ENCODE results near the gene GALNT1. TPM values are rescaled to one million over a fixed set of nuclear protein-coding genes. Genes with fewer than 3 reads are reported as not detected.

Gene GALNT1
- total RNA-seq, 1 experiment from 2014 or later = 117 TPM

DNA sequence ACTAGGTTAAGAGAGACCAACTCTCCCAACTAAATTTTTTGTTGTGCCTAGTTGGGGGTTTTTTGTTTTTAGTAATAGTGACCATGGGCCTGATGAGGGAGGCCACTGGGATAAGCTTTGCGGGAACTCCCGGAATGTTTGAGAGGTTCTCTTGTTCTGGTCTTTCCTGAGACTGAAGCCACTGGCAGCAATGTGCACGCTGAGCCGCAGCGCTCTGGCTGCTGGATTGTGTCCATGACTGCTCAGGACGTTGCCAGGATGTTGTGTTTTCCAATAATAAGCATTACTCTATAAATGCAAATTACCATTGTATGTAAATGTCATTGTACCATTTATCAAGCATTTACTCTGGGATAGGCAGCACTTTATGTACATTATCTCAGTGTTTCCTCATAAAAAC lies 126.1 kb downstream of the GALNT1 start:
- H3K27me3 ChIP-seq (replicated peaks) = no peaks in the 10 kb centered on the region
- no peak overlapping the region for H3K4me3 ChIP-seq
- peaks cover 17% of the 10 kb centered on the region for H3K36me3 ChIP-seq
- peaks cover 12% of the 10 kb centered on the region for H3K4me1 ChIP-seq (replicated peaks)
- H3K9me3 ChIP-seq (replicated peaks) = no peaks in the 10 kb centered on the region
- DNase-seq (ENCODE audit: low read depth in 1 of 2, low spot score in 2 of 2) = no peak
- H3K27ac ChIP-seq = no peak overlapping the region

DNA sequence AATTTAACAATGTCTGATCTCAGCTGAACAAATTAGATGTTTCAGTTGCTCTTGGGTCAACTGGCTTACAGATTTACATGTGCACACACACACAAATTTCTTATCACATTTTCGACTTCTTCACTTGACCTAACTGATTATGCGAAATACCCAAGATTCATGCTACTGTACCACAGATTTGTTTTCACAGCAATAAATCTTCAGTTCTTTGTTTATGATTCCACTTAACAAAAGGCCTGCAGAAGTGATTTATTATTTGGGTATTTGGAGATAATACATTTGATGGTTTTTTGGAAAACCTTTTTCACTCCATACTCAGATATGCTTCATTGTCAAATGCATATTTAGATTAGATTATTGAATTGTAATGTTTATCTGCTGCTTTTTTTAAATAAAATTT lies 129.0 kb downstream of the GALNT1 start:
- Histone ChIP-seq H3K4me1 (replicated peaks) (peaks cover 8% of the 10 kb centered on the region), H3K27ac (no peak overlapping the region), H3K9me3 (replicated peaks) (no peaks in the 10 kb centered on the region), H3K4me3 (no peak overlapping the region), H3K36me3 (peaks cover 11% of the 10 kb centered on the region), H3K27me3 (replicated peaks) (no peaks in the 10 kb centered on the region)
- DNase-seq (ENCODE audit: low read depth in 1 of 2, low spot score in 2 of 2) = no peak

DNA sequence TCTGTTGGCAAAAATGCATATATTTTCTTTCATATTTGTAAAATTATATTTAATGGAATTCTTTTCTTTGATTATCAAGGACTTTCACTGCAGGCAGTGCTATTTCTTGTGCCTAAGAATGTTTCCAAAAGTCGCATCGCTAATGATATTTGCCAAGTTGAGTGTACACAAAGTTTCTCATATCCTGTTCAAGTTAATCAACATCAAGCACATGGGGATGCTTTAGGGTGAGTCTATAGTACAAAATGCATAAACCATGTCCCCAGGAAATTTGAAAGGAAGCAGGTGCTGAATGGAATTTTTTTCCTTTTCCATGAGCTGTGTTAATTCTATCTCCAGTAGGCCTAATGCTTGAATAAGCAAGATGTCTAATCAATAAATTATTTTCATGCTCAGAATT lies 129.7 kb downstream of the GALNT1 start:
- H3K36me3 ChIP-seq = peaks cover 11% of the 10 kb centered on the region
- H3K27ac ChIP-seq = no peak overlapping the region
- H3K27me3 ChIP-seq (replicated peaks) = no peaks in the 10 kb centered on the region
- no peaks in the 10 kb centered on the region for H3K9me3 ChIP-seq (replicated peaks)
- no peak overlapping the region for H3K4me3 ChIP-seq
- H3K4me1 ChIP-seq (replicated peaks) = peaks cover 8% of the 10 kb centered on the region
- no peak for DNase-seq (ENCODE audit: low read depth in 1 of 2, low spot score in 2 of 2)

DNA sequence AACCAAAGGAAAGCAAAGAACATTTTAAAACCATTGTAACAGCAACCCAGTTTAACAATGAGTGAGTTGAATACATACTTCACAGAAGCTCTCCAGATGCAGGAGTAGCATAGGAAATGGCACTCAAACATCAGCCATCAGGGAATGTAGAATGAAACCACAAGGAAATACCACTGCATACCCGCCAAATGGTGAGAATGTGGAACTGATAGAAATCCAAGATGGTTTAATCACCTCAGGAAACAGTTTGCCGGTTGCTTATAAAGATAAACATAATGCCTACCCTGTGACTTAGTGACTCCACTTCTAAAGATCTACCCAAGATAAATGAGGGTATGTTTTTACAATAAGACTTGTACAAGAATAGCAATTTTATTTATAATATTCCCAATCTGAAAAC lies 132.0 kb downstream of the GALNT1 start:
- Histone ChIP-seq H3K4me1 (replicated peaks) (peaks cover 8% of the 10 kb centered on the region), H3K27ac (no peak overlapping the region), H3K27me3 (replicated peaks) (no peaks in the 10 kb centered on the region), H3K4me3 (no peak overlapping the region), H3K9me3 (replicated peaks) (no peaks in the 10 kb centered on the region), H3K36me3 (peaks cover 7% of the 10 kb centered on the region)
- peak in 1 of 2 experiments; percentile 20 for DNase-seq (ENCODE audit: low read depth in 1 of 2, low spot score in 2 of 2)

DNA sequence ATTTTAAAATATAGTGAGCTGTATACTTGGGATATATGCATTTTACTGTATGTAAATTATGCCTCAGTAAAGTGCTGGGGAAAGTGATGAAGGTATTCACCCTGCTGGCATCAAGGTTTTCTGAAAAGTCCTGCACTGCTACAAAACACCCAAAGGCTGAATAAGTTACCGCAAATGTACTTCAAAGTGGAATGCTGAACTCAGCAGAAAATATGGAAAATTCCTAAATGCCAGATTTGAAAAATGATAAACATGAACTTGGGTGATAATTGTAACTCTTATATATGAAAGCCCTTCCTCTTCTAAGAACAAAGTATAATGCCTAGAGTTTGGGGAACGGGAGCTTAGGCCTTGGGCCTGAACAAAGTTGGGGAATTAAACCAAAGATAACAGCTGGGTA lies 133.0 kb downstream of the GALNT1 start:
- Histone ChIP-seq H3K36me3 (peaks cover 7% of the 10 kb centered on the region), H3K27me3 (replicated peaks) (no peaks in the 10 kb centered on the region), H3K4me3 (no peak overlapping the region), H3K27ac (no peak overlapping the region), H3K9me3 (replicated peaks) (no peaks in the 10 kb centered on the region), H3K4me1 (replicated peaks) (peaks cover 8% of the 10 kb centered on the region)
- DNase-seq (ENCODE audit: low read depth in 1 of 2, low spot score in 2 of 2) = no peak

DNA sequence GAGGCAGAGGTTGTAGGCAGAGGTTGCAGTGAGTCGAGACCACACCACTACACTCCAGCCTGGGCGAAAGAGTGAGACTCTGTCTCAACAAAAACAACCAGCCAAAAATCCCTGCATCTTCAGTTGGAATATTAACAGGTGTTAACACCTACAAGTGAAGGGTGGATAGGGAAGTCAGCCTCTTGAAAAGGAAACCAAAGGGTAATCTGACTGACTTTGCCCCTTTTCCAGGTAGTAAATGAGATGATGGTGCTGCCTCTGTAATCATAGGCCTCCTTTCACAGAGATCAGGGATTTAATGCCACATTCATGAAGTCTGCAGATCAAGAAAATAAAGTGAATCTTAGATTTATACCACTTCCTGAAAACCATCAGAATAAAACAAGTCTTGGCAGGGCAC lies 133.6 kb downstream of the GALNT1 start:
- peaks cover 4% of the 10 kb centered on the region; the same call in 1 of the 2 replicates for H3K36me3 ChIP-seq
- H3K4me3 ChIP-seq = no peak overlapping the region
- H3K4me1 ChIP-seq (replicated peaks) = peaks cover 8% of the 10 kb centered on the region
- no peaks in the 10 kb centered on the region for H3K27me3 ChIP-seq (replicated peaks)
- H3K27ac ChIP-seq = no peak overlapping the region
- no peaks in the 10 kb centered on the region for H3K9me3 ChIP-seq (replicated peaks)
- no peak for DNase-seq (ENCODE audit: low read depth in 1 of 2, low spot score in 2 of 2)

DNA sequence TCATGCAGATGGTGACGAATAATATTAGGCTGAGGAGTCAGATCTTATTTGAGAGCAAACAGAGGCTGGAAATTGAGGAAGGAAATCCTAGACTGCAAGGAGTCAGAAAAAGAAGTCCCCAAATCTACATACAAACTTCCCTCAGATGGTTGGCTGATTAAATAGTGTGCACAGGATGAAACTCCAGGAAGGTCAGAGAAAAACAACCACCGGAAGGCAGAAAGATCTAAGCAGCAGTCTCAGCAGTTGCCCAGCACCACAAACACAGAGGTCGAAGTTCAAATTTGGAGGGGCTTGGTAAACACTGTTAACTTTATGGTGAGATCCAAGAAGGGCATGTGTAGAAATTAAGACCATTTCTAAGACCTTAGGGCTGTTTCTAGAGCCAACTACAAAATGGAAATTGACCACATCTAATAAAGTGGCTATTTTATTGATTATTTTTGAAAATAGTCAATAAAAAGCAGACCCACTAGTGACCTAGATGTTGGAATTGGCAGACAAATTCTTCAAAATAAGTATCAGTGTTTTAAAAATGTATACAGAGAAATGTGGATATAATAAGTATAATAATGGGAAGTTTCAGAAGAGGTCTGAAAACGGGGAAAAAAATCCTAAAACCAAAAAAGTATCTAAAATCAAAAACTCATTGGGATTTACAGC lies 134.8 kb downstream of the GALNT1 start:
- H3K9me3 ChIP-seq (replicated peaks) = no peaks in the 10 kb centered on the region
- peaks cover 8% of the 10 kb centered on the region for H3K4me1 ChIP-seq (replicated peaks)

DNA sequence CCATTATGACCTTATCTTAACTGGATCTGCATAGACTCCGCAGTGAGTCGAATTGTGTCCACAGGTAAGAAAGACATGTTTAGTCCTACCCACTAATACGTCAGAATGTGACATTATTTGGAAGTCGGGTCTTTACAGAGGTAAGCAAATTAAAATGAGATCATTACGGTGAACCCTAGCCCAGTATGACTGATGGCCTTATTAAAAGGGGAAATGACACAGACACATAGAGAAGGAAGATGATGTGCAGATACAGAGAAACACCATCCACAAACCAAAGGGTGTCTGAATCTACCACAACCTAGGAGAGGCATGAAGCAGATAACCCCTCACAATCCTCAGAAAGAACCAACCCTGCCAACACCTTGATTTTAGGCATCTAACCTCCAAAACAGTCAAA lies 135.6 kb downstream of the GALNT1 start:
- Histone ChIP-seq H3K27me3 (replicated peaks) (no peaks in the 10 kb centered on the region), H3K27ac (no peak overlapping the region), H3K4me1 (replicated peaks) (peaks cover 8% of the 10 kb centered on the region), H3K9me3 (replicated peaks) (no peaks in the 10 kb centered on the region), H3K36me3 (no peaks in the 10 kb centered on the region), H3K4me3 (no peak overlapping the region)
- DNase-seq (ENCODE audit: low read depth in 1 of 2, low spot score in 2 of 2) = no peak

More for the DNA sequence above, 134.8 kb downstream of the GALNT1 start:
- no peaks in the 10 kb centered on the region for H3K27me3 ChIP-seq (replicated peaks)
- no peak overlapping the region for H3K27ac ChIP-seq
- H3K4me3 ChIP-seq = no peak overlapping the region
- no peak for DNase-seq (ENCODE audit: low read depth in 1 of 2, low spot score in 2 of 2)
- no peaks in the 10 kb centered on the region for H3K36me3 ChIP-seq

DNA sequence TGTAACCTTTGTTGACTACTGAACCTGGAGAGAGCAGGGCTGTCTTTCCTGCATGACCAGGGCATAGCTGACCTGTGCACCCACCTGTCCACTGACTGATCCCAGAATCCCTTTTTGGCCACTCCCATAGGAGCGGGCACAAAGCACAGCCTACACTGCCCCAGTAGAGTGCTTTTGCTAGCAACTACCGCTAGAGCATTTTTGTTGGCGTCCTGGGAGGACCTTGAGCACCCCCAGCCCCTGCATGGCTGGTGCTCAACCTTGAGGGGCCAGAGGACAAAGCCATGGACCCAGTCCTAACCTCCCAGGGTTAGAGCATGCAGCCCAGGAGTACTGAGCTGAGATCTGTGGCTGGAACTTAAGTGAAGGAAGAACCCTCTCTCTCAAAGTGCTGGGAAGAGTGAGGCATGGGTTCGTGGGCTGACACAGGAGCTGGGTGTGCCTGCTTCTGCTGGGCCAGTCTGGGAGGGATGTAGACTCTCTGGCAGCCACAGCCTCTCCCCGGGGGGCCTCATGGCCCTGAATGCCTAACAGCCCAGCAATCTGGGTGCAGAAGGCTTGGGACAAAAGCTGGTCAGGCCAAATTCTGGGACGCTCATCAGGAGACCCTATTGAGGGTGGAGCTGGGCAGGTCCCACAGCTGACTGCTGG lies 140.0 kb downstream of the GALNT1 start:
- no peaks in the 10 kb centered on the region; the same call in 1 of the 2 replicates for H3K27me3 ChIP-seq (replicated peaks)
- H3K27ac ChIP-seq = no peak overlapping the region
- H3K4me3 ChIP-seq = no peak overlapping the region
- no peaks in the 10 kb centered on the region for H3K9me3 ChIP-seq (replicated peaks)
- no peak for DNase-seq (ENCODE audit: low read depth in 1 of 2, low spot score in 2 of 2)
- H3K4me1 ChIP-seq (replicated peaks) = no peaks in the 10 kb centered on the region
- no peaks in the 10 kb centered on the region for H3K36me3 ChIP-seq

DNA sequence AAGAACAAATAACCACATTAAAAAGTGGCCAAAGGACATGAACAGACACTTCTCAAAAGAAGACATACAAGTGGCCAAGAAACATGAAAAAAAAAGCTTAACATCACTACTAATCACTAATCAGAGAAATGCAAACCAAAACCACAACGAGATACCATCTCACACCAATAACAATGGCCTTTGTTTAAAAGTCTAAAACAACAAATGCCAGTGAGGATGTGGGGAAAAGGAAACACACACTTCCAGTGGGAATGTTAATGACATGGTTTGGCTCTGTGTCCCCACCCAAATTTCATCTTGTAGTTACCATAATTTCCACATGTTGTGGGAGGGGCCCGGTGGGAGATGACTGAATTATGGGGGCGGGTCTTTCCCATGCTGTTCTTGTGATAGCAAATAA lies 147.1 kb downstream of the GALNT1 start:
- H3K4me1 ChIP-seq (replicated peaks) = no peaks in the 10 kb centered on the region
- DNase-seq (ENCODE audit: low read depth in 1 of 2, low spot score in 2 of 2) = no peak
- H3K27ac ChIP-seq = no peak overlapping the region
- H3K9me3 ChIP-seq (replicated peaks) = no peaks in the 10 kb centered on the region; the same call in 1 of the 2 replicates
- no peaks in the 10 kb centered on the region for H3K36me3 ChIP-seq
- no peak overlapping the region for H3K4me3 ChIP-seq
- no peaks in the 10 kb centered on the region; the same call in 1 of the 2 replicates for H3K27me3 ChIP-seq (replicated peaks)

DNA sequence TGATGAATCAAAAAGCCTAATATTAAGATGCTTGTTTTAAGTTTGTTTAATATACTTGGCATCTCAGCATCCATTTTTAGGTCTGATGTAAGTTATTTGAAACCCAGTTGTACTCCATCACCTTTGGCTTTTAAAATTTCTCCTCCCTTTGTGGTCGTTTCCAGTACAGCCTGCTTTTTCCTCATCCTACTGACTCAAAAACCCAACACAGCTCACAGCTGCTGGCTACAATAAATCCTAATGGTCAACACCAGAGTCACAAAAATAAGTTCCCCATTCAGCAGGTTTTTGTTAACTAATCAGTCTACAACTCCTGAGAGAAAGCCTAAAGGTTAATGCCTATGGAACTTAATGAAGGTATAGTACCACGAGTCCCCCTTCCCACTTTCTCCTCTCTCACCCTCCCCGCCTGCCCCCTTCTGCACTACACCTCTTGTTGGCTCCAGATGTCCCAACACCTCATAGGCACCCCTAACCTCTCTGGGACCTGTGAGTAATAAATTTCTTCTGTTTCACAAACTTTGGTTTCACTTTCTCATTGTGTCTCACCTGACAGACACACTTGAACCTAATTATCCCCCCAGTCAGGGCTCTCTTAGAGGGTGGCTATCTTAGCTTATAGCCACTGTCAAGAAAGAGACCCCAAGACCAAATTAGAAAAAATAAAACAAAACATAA lies 148.6 kb downstream of the GALNT1 start:
- Histone ChIP-seq H3K4me3 (no peak overlapping the region), H3K27ac (no peak overlapping the region), H3K27me3 (replicated peaks) (peaks cover 2% of the 10 kb centered on the region; the same call in 1 of the 2 replicates), H3K4me1 (replicated peaks) (no peaks in the 10 kb centered on the region), H3K36me3 (no peaks in the 10 kb centered on the region), H3K9me3 (replicated peaks) (no peaks in the 10 kb centered on the region; the same call in 1 of the 2 replicates)
- no peak for DNase-seq (ENCODE audit: low read depth in 1 of 2, low spot score in 2 of 2)

DNA sequence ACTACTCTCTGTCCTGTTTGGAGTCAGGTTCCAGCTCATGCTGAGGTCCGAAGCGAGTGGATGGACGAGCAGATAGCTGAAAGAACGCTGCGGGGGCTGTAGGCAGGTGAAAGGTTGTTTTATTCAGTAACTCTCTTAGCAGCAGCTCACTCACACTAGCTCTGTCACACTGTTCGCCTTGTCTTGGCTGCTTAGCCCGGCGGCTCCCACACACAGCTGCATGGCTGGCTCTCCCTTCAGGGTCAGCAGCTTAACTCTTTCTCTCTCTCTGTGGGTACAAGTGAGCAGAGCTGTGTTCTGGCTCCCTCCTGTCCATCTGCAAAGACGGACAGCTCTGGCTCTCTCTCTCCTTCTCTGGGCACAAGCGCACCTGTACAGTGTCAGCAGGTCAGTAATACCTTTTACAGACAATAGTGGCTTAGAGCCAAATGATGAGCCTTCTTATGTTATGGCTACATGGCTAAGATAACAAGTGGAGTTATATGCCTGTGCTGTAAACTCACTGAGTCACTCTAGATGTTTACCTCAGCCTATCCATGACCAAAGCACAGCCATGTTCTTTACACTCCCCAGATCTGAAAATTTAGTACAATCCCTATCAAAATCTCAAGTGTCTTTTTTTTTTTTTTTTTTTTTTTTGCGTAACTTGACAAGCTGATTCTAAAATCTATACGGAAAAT lies 149.3 kb downstream of the GALNT1 start:
- Histone ChIP-seq H3K36me3 (no peaks in the 10 kb centered on the region), H3K27me3 (replicated peaks) (peaks cover 2% of the 10 kb centered on the region; the same call in 1 of the 2 replicates), H3K9me3 (replicated peaks) (no peaks in the 10 kb centered on the region; the same call in 1 of the 2 replicates), H3K4me1 (replicated peaks) (no peaks in the 10 kb centered on the region), H3K4me3 (no peak overlapping the region), H3K27ac (no peak overlapping the region)
- DNase-seq (ENCODE audit: low read depth in 1 of 2, low spot score in 2 of 2) = no peak

DNA sequence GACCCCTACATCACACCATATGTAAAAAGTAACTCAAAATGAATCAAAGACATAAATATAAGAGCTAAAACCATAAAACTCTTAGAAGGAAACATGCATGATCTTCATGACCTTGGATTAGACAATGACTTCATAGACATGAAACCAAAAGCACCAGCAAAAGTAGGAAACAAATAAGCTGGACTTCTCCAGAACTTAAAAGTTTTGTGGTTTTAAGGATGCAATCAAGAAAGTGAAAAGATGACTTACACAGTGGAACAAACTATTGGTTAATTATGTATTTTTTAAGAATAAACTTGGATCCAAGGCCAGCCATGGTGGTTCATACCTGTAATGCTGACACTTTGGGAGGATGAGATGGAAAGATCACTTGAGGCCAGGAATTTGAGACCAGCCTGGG lies 150.2 kb downstream of the GALNT1 start:
- Histone ChIP-seq H3K4me3 (no peak overlapping the region), H3K27me3 (replicated peaks) (0 out of 2 replicates have a peak, but pooled peaks cover 2% of the 10 kb centered on the region), H3K27ac (no peak overlapping the region), H3K9me3 (replicated peaks) (no peaks in the 10 kb centered on the region; the same call in 1 of the 2 replicates), H3K4me1 (replicated peaks) (no peaks in the 10 kb centered on the region), H3K36me3 (no peaks in the 10 kb centered on the region)
- DNase-seq (ENCODE audit: low read depth in 1 of 2, low spot score in 2 of 2) = no peak

Measured in SJSA1 (cell line).